ENCODE data around the gene STIP1. TPM values are rescaled to one million over a fixed set of nuclear protein-coding genes. Genes with fewer than 3 reads are reported as not detected.
A peak's percentile ranks its signal among the peaks of the same experiment; 100 is the strongest.

The STIP1 gene
- polyA plus RNA-seq = 102 TPM

- H3K9me3 Mint-ChIP-seq = no peaks in the 10 kb centered on the region
- peaks cover 11 to 32% (median 30%) of the 10 kb centered on the region in 3 donors for H3K4me1 Mint-ChIP-seq
- H3K27ac Mint-ChIP-seq = peak within 1 kb of the TSS; percentile 75 to 96 (median 81)
- H3K27me3 Mint-ChIP-seq = no peaks in the 10 kb centered on the region
- H3K4me3 Mint-ChIP-seq = peak within 1 kb of the TSS; percentile 85 to 98 (median 98)
- H3K36me3 Mint-ChIP-seq = no peaks in the 10 kb centered on the region
Observed at GRCh38 chr11:64185693-64186491, at the start of gene STIP1. Gene STIP1 (plus strand): TSS chr11:64186171. CDS start chr11:64186262, 91 bp downstream.

GRCh38 chr11:64136765-64137441 lies 49.1 kb upstream of the STIP1 start:
- no peaks in the 10 kb centered on the region for H3K27me3 Mint-ChIP-seq
- H3K27ac Mint-ChIP-seq = no peak overlapping the region
- H3K36me3 Mint-ChIP-seq = no peaks in the 10 kb centered on the region
- H3K4me1 Mint-ChIP-seq = no peaks in the 10 kb centered on the region
- no peak overlapping the region for H3K4me3 Mint-ChIP-seq
- no peaks in the 10 kb centered on the region for H3K9me3 Mint-ChIP-seq

- peaks cover 0 to 2% (median 0%) of the 10 kb centered on the region in 3 donors for H3K4me1 Mint-ChIP-seq
- no peak overlapping the region for H3K4me3 Mint-ChIP-seq
- H3K27me3 Mint-ChIP-seq = no peaks in the 10 kb centered on the region
- no peak overlapping the region for H3K27ac Mint-ChIP-seq
- no peaks in the 10 kb centered on the region for H3K36me3 Mint-ChIP-seq
- no peaks in the 10 kb centered on the region for H3K9me3 Mint-ChIP-seq
Observed at GRCh38 chr11:64138398-64138797, 47.6 kb upstream of the STIP1 start.

- Mint-ChIP-seq H3K27me3 (no peaks in the 10 kb centered on the region), H3K4me3 (no peak overlapping the region), H3K36me3 (no peaks in the 10 kb centered on the region), H3K27ac (no peak overlapping the region), H3K4me1 (peaks cover 0 to 7% (median 0%) of the 10 kb centered on the region in 3 donors), H3K9me3 (no peaks in the 10 kb centered on the region)
Observed at GRCh38 chr11:64139049-64139448, 46.9 kb upstream of the STIP1 start.

GRCh38 chr11:64140082-64140481 lies 45.9 kb upstream of the STIP1 start:
- Mint-ChIP-seq H3K4me1 (peaks cover 0 to 7% (median 0%) of the 10 kb centered on the region in 3 donors), H3K9me3 (no peaks in the 10 kb centered on the region), H3K27me3 (no peaks in the 10 kb centered on the region), H3K27ac (no peak overlapping the region), H3K36me3 (no peaks in the 10 kb centered on the region), H3K4me3 (no peak overlapping the region)

GRCh38 chr11:64141081-64141783 lies 44.7 kb upstream of the STIP1 start:
- Mint-ChIP-seq H3K36me3 (no peaks in the 10 kb centered on the region), H3K27me3 (no peaks in the 10 kb centered on the region), H3K4me1 (peaks cover 0 to 7% (median 0%) of the 10 kb centered on the region in 3 donors), H3K9me3 (no peaks in the 10 kb centered on the region), H3K27ac (no peak overlapping the region), H3K4me3 (no peak overlapping the region)

GRCh38 chr11:64144587-64145472 lies 41.1 kb upstream of the STIP1 start:
- peaks cover 4% of the 10 kb centered on the region for H3K27me3 Mint-ChIP-seq
- H3K9me3 Mint-ChIP-seq = no peaks in the 10 kb centered on the region
- H3K4me1 Mint-ChIP-seq = peaks cover 4 to 13% (median 5%) of the 10 kb centered on the region in 3 donors
- no peak overlapping the region for H3K4me3 Mint-ChIP-seq
- no peaks in the 10 kb centered on the region for H3K36me3 Mint-ChIP-seq
- no peak overlapping the region for H3K27ac Mint-ChIP-seq

GRCh38 chr11:64146036-64146955 lies 39.7 kb upstream of the STIP1 start:
- Mint-ChIP-seq H3K36me3 (no peaks in the 10 kb centered on the region), H3K27ac (no peak overlapping the region), H3K27me3 (peaks cover 4% of the 10 kb centered on the region), H3K4me3 (peak overlapping the region in 1 of 4 donors; percentile 13), H3K9me3 (no peaks in the 10 kb centered on the region), H3K4me1 (peaks cover 4 to 13% (median 5%) of the 10 kb centered on the region in 3 donors)

- Mint-ChIP-seq H3K4me3 (peak overlapping the region in 2 of 4 donors; percentile 17 to 43), H3K27ac (no peak overlapping the region)
Observed at GRCh38 chr11:64148226-64148916, 37.6 kb upstream of the STIP1 start.

GRCh38 chr11:64148917-64149617 lies 36.9 kb upstream of the STIP1 start:
- H3K36me3 Mint-ChIP-seq = no peaks in the 10 kb centered on the region
- no peaks in the 10 kb centered on the region for H3K9me3 Mint-ChIP-seq
- H3K4me3 Mint-ChIP-seq = no peak overlapping the region
- peaks cover 4% of the 10 kb centered on the region for H3K27me3 Mint-ChIP-seq
- peak overlapping the region in 2 of 3 donors; percentile 23 to 91 for H3K27ac Mint-ChIP-seq
- peaks cover 4 to 8% (median 5%) of the 10 kb centered on the region in 3 donors for H3K4me1 Mint-ChIP-seq

More at GRCh38 chr11:64148226-64148916, 37.6 kb upstream of the STIP1 start:
- Mint-ChIP-seq H3K9me3 (no peaks in the 10 kb centered on the region), H3K36me3 (no peaks in the 10 kb centered on the region), H3K4me1 (peaks cover 4 to 12% (median 5%) of the 10 kb centered on the region in 3 donors), H3K27me3 (peaks cover 4% of the 10 kb centered on the region)

GRCh38 chr11:64150051-64150450 lies 35.9 kb upstream of the STIP1 start:
- peaks cover 4% of the 10 kb centered on the region for H3K27me3 Mint-ChIP-seq
- no peak overlapping the region for H3K4me3 Mint-ChIP-seq
- peak overlapping the region in 1 of 3 donors; percentile 23 for H3K27ac Mint-ChIP-seq
- H3K4me1 Mint-ChIP-seq = peaks cover 4 to 9% (median 5%) of the 10 kb centered on the region in 3 donors
- H3K9me3 Mint-ChIP-seq = no peaks in the 10 kb centered on the region
- no peaks in the 10 kb centered on the region for H3K36me3 Mint-ChIP-seq

GRCh38 chr11:64150481-64151239 lies 35.3 kb upstream of the STIP1 start:
- no peak overlapping the region for H3K27ac Mint-ChIP-seq
- no peaks in the 10 kb centered on the region for H3K36me3 Mint-ChIP-seq
- no peak overlapping the region for H3K4me3 Mint-ChIP-seq
- peaks cover 4% of the 10 kb centered on the region for H3K27me3 Mint-ChIP-seq
- peaks cover 4 to 9% (median 5%) of the 10 kb centered on the region in 3 donors for H3K4me1 Mint-ChIP-seq
- H3K9me3 Mint-ChIP-seq = no peaks in the 10 kb centered on the region

Data from IgD-negative memory B cell (primary cell).